PC-3 (cell line): ENCODE results near the gene TMOD4. TPM values are rescaled to one million over a fixed set of nuclear protein-coding genes. Genes with fewer than 3 reads are reported as not detected.

Source experiments
- ATAC-seq: fragments of 200-7000 bp; cut with Tn5 transposase; 2 replicates; pipeline ENCODE4 v1.9.1; 2020; ENCODE audit warnings: mild to moderate bottlenecking, moderate library complexity
- BruUV-seq: library from RNA; stranded (reverse); fragments of 400-500 nt; replicated peaks from 2 replicates; lab custom pipeline; 2021; lab: Mats Ljungman, UMichigan
- CTCF ChIA-PET: fragments of 300-600 bp; sonication (Branson Sonifier 250); formaldehyde crosslinking; loops from one replicate; lab custom pipeline; 2022; ENCODE audit warnings: antibody characterized with exemption; lab: Charles Lee
- POLR2A ChIA-PET: fragments of 300-600 bp; sonication (Branson Sonifier 250); formaldehyde crosslinking; loops from one replicate; lab custom pipeline; 2022; ENCODE audit warnings: antibody characterized with exemption; ENCODE audit not compliant: unreplicated experiment; lab: Charles Lee
- DNase-seq: peaks from one replicate; pipeline ENCODE4 v3.0.0-alpha.2; 2015
- H2AFZ ChIP-seq: fragments of 300-600 bp; sonication (generic); 2 replicates; pipeline ENCODE4 v1.6.0; 2016; ENCODE audit warnings: antibody characterized with exemption, low read length
- H3F3A ChIP-seq: fragments of 300-600 bp; sonication (generic); one replicate; pipeline ENCODE4 v1.6.0; 2017; ENCODE audit warnings: antibody characterized with exemption, low read length, control low read depth, mild to moderate bottlenecking; ENCODE audit not compliant: unreplicated experiment
- H3K27ac ChIP-seq: fragments of 300-600 bp; sonication (generic); 2 replicates; pipeline ENCODE4 v1.5.1; 2016; ENCODE audit warnings: mild to moderate bottlenecking, low read length
- H3K27me3 ChIP-seq: fragments of 300-600 bp; sonication (generic); 2 replicates; pipeline ENCODE4 v1.6.1; 2016; ENCODE audit warnings: low read length, mixed read lengths
- H3K36me3 ChIP-seq: fragments of 300-600 bp; sonication (generic); 2 replicates; pipeline ENCODE4 v1.6.1; 2016; ENCODE audit warnings: low read depth, mixed run types, low read length, mixed read lengths
- H3K4me1 ChIP-seq: fragments of 300-600 bp; sonication (generic); 2 replicates; pipeline ENCODE4 v1.5.1; 2016; ENCODE audit warnings: low read length; ENCODE audit not compliant: insufficient read depth
- H3K4me2 ChIP-seq: fragments of 300-600 bp; sonication (generic); 2 replicates; pipeline ENCODE4 v1.6.0; 2016; ENCODE audit warnings: low read length
- H3K4me3 ChIP-seq: fragments of 300-600 bp; sonication (generic); 2 replicates; pipeline ENCODE4 v1.5.1; 2016; ENCODE audit warnings: mild to moderate bottlenecking, low read length, mixed read lengths
- H3K79me2 ChIP-seq: fragments of 300-600 bp; sonication (generic); 2 replicates; pipeline ENCODE4 v1.6.1; 2017; ENCODE audit warnings: low read length, mixed read lengths
- H3K9ac ChIP-seq: fragments of 300-600 bp; sonication (generic); 2 replicates; pipeline ENCODE4 v1.6.0; 2016; ENCODE audit warnings: mild to moderate bottlenecking, low read length
- H3K9me2 ChIP-seq: fragments of 300-600 bp; sonication (generic); replicated peaks from 2 replicates; pipeline ENCODE4 v1.6.1; 2016; ENCODE audit warnings: mixed run types, low read length, mixed read lengths
- H3K9me3 ChIP-seq: fragments of 300-600 bp; sonication (generic); 2 replicates; pipeline ENCODE4 v1.6.1; 2016; ENCODE audit warnings: low read length, mixed read lengths
- H4K20me1 ChIP-seq: fragments of 300-600 bp; sonication (generic); 2 replicates; pipeline ENCODE4 v1.6.1; 2016; ENCODE audit warnings: low read length, mixed read lengths
- EZH2 ChIP-seq: fragments of 300-600 bp; sonication (generic); IDR thresholded peaks from one replicate; pipeline ENCODE4 v1.6.1; 2017; ENCODE audit warnings: antibody characterized with exemption, mild to moderate bottlenecking, low read length; ENCODE audit not compliant: unreplicated experiment
- EZH2phosphoT487 ChIP-seq: fragments of 300-600 bp; sonication (generic); IDR thresholded peaks from 2 replicates; pipeline ENCODE4 v1.6.1; 2018; ENCODE audit warnings: mild to moderate bottlenecking, antibody characterized with exemption, low read length, borderline replicate concordance
- intact Hi-C: fragments of 100-400 bp; cut with micrococcal nuclease; formaldehyde crosslinking; loops from 2 replicates; pipeline ENCODE4 v1.9.0; 2023
- total RNA-seq: library from RNA; depleted of rRNA; stranded (reverse); fragments of >200 nt; gene quantifications from 2 replicates; pipeline ENCODE4 v1.2.3, GENCODE V29; 2014
- TF ChIP-seq, protein P1 (sequence below): fragments of 300-600 bp; sonication (generic); conservative IDR thresholded peaks from 2 replicates; pipeline ENCODE4 v1.5.1; 2017; ENCODE audit warnings: antibody characterized with exemption, low read depth, mild to moderate bottlenecking, low read length

Gene TMOD4
- total RNA-seq, 1 experiment from 2014 or later, result 2.7 TPM

DNA sequence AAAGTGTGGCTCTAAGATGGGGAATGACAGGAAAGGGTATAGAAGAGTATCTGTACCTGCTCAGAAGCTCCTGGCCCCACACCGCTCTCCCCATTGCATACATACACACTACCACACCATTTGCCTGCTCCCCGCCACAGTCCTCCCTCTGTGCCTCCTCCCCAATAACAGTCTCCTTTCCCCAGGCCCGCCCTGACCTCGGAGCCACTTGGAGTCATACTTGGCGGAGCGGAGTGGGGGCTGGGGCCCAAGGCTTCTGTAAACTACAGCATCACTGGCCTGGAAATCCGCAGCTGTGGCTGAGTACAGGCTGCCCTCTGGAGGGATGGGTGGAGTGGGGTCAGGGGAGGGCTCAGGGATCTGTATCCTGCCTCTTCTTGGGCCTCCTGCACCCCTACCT is 38.0 kb downstream of the TMOD4 start:
- H3K27me3 ChIP-seq, result no peaks in the 10 kb centered on the region
- no peaks in the 10 kb centered on the region for H3K36me3 ChIP-seq
- no peaks in the 10 kb centered on the region for H3K79me2 ChIP-seq
- no peak overlapping the region for H3K27ac ChIP-seq
- no peak overlapping the region for H3K4me3 ChIP-seq
- no TSS peak for BruUV-seq
- DNase-seq, result no peak
- intact Hi-C loops, result no loop called here
- H4K20me1 ChIP-seq, result no peaks in the 10 kb centered on the region
- no peaks in the 10 kb centered on the region for H3K4me1 ChIP-seq
- TF ChIP-seq EZH2, result no peak
- no peak for TF ChIP-seq EZH2phosphoT487
- TF ChIP-seq, protein P1, sequence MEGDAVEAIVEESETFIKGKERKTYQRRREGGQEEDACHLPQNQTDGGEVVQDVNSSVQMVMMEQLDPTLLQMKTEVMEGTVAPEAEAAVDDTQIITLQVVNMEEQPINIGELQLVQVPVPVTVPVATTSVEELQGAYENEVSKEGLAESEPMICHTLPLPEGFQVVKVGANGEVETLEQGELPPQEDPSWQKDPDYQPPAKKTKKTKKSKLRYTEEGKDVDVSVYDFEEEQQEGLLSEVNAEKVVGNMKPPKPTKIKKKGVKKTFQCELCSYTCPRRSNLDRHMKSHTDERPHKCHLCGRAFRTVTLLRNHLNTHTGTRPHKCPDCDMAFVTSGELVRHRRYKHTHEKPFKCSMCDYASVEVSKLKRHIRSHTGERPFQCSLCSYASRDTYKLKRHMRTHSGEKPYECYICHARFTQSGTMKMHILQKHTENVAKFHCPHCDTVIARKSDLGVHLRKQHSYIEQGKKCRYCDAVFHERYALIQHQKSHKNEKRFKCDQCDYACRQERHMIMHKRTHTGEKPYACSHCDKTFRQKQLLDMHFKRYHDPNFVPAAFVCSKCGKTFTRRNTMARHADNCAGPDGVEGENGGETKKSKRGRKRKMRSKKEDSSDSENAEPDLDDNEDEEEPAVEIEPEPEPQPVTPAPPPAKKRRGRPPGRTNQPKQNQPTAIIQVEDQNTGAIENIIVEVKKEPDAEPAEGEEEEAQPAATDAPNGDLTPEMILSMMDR, result no peak
- no peaks in the 10 kb centered on the region for H3F3A ChIP-seq
- no peak overlapping the region for H3K9ac ChIP-seq
- ChIA-PET CTCF (no interaction called here), POLR2A (no interaction called here)
- no peaks in the 10 kb centered on the region for H3K9me3 ChIP-seq
- H2AFZ ChIP-seq, result no peak overlapping the region
- no peak for ATAC-seq
- H3K4me2 ChIP-seq, result no peak overlapping the region
- no peaks in the 10 kb centered on the region for H3K9me2 ChIP-seq

DNA sequence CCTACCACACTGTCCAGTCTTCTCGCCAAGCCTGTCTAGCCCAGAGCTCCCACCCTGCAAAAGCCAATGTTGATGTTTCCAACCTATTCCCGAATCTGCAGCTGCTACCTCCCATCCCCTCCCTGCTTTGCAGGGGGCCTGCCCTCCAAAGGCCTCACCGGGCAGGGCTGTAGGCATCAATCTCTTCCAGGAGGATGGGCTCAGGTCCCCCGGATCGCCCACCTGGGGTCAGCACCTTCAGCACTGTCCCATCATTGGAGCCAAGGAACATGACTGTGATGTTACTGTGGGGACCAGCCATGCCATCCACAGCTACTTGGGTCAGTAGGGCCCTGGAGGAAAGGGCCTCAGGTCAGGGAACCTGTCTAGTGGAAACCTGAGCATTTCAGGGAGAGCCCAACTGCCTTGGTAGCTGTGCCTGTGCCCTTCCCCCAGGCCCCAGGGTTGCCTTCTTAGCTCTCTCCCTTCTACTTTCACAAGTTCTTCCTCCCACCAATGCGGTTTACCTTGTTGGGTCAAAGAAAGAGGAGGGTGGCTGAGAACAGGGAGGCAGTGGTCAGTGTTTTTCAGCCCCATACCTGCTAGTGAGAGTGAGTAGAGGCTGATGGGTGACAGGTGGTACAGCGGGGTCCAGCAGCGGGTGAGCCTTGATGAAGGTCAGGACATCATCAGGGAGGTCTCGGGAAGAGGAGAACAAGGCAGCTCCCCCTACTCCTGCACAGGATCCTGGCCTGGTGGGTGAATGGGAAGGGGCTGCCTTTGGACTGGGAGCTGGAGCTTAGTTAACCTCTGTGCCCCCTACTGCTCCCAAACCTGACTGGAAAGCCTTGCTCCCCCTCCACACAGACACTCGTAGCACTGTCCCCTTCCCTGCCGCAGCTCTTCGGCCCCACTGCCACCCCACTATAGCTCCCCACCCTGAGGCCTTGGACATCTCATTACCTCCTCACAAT is 40.1 kb downstream of the TMOD4 start:
- intact Hi-C loops, result no loop called here
- H3K4me1 ChIP-seq, result no peaks in the 10 kb centered on the region
- H3F3A ChIP-seq, result no peaks in the 10 kb centered on the region
- no peaks in the 10 kb centered on the region for H3K79me2 ChIP-seq
- BruUV-seq, result no TSS peak
- DNase-seq (no peak), ATAC-seq (no peak)
- no peaks in the 10 kb centered on the region for H4K20me1 ChIP-seq
- POLR2A ChIA-PET, result no interaction called here
- CTCF ChIA-PET, result no interaction called here
- H3K9me3 ChIP-seq, result no peaks in the 10 kb centered on the region
- no peaks in the 10 kb centered on the region for H3K27me3 ChIP-seq
- H3K27ac ChIP-seq, result no peak overlapping the region
- H3K9me2 ChIP-seq, result no peaks in the 10 kb centered on the region
- no peak for TF ChIP-seq EZH2
- no peak for TF ChIP-seq EZH2phosphoT487
- TF ChIP-seq, protein P1, result no peak
- H3K4me2 ChIP-seq, result no peak overlapping the region
- no peak overlapping the region for H3K4me3 ChIP-seq
- no peaks in the 10 kb centered on the region for H3K36me3 ChIP-seq
- no peak overlapping the region for H3K9ac ChIP-seq
- no peak overlapping the region for H2AFZ ChIP-seq

DNA sequence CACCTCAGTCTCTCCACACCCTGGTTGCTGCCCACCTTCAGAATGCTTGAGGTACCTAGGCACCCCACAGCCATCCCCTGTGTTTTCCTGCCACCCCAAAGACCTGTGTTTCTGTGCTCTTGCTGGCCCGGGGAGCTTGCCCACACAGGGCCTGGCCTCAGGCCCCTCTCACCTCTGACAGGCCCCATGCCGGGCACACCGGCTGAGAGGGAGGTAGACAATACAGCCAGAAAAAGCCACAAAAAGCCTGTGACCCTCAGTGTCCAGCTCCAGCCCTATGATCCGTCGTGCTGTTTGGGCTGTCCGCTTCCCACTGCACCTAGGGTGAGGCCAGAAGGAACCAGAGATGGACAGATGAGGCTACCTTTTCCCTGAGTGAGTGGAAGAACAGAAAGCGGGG is 40.8 kb downstream of the TMOD4 start:
- intact Hi-C loops, result no loop called here
- TF ChIP-seq EZH2, result no peak
- TF ChIP-seq EZH2phosphoT487, result no peak
- TF ChIP-seq, protein P1, result no peak
- ATAC-seq (no peak), DNase-seq (no peak)
- Histone ChIP-seq H4K20me1 (no peaks in the 10 kb centered on the region), H3K79me2 (no peaks in the 10 kb centered on the region), H3K9ac (no peak overlapping the region), H3K4me2 (no peak overlapping the region), H3F3A (no peaks in the 10 kb centered on the region), H3K9me2 (no peaks in the 10 kb centered on the region), H3K9me3 (no peaks in the 10 kb centered on the region), H3K27me3 (no peaks in the 10 kb centered on the region), H3K4me3 (no peak overlapping the region), H2AFZ (no peak overlapping the region), H3K4me1 (no peaks in the 10 kb centered on the region), H3K36me3 (no peaks in the 10 kb centered on the region), H3K27ac (no peak overlapping the region)
- ChIA-PET CTCF (no interaction called here), POLR2A (no interaction called here)
- no TSS peak for BruUV-seq
